Nephron progenitor cell (in vitro differentiated cells): ENCODE results near the gene RAMP1.

Experiments used
- DNase-seq: peaks from one replicate; pipeline ENCODE4 v3.0.0; 2021
- H3K27ac Mint-ChIP-seq: 2 replicates; pipeline ENCODE4 v1.8.0; 2021; ENCODE audit warnings: mild to moderate bottlenecking, moderate library complexity, mixed read lengths
- H3K27me3 Mint-ChIP-seq: 2 replicates; pipeline ENCODE4 v1.8.0; 2021; ENCODE audit warnings: mild to moderate bottlenecking, low read depth, mixed read lengths; ENCODE audit not compliant: poor library complexity
- H3K36me3 Mint-ChIP-seq: 2 replicates; pipeline ENCODE4 v1.8.0; 2021; ENCODE audit warnings: low read depth, mixed read lengths
- H3K4me1 Mint-ChIP-seq: 2 replicates; pipeline ENCODE4 v1.8.0; 2021; ENCODE audit warnings: mixed read lengths
- H3K4me3 Mint-ChIP-seq: 2 replicates; pipeline ENCODE4 v1.8.0; 2021; ENCODE audit warnings: mild to moderate bottlenecking, moderate library complexity, mixed read lengths
- H3K9me3 Mint-ChIP-seq: 2 replicates; pipeline ENCODE4 v1.8.0; 2021; ENCODE audit warnings: mild to moderate bottlenecking, moderate library complexity, mixed read lengths
- CTCF ChIP-seq: fragments of 200-600 bp; sonication (generic); IDR thresholded peaks from 2 replicates; pipeline ENCODE4 v1.5.0; 2021; ENCODE audit warnings: antibody characterized with exemption

RAMP1 gene

DNA sequence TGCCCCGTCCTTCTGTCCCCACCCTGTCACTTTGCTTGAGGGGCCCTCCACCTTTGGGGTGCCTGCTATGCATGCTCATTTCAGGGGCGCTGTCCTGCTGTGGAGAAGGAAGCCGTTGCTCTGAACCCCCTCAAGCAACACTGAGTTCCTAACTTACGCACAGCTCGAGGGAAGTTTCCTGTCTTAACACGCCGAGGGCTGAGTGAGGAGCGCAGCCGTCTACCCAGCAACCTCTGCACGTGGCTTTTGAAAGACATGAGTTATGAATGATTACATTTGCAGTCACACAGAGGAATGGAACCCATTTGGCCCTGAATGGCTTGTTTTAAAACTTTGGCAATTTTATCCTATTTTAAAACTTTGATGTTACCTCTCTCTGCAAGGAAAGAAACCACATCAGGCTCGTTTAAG is 14.0 kb downstream of the RAMP1 start:
- no peak for DNase-seq
- peaks cover 17% of the 10 kb centered on the region for H3K27me3 Mint-ChIP-seq
- H3K27ac Mint-ChIP-seq = no peak overlapping the region
- H3K4me1 Mint-ChIP-seq = peaks cover 24% of the 10 kb centered on the region
- no peak overlapping the region for H3K4me3 Mint-ChIP-seq
- H3K36me3 Mint-ChIP-seq = no peaks in the 10 kb centered on the region
- TF ChIP-seq CTCF = no peak
- no peaks in the 10 kb centered on the region for H3K9me3 Mint-ChIP-seq

DNA sequence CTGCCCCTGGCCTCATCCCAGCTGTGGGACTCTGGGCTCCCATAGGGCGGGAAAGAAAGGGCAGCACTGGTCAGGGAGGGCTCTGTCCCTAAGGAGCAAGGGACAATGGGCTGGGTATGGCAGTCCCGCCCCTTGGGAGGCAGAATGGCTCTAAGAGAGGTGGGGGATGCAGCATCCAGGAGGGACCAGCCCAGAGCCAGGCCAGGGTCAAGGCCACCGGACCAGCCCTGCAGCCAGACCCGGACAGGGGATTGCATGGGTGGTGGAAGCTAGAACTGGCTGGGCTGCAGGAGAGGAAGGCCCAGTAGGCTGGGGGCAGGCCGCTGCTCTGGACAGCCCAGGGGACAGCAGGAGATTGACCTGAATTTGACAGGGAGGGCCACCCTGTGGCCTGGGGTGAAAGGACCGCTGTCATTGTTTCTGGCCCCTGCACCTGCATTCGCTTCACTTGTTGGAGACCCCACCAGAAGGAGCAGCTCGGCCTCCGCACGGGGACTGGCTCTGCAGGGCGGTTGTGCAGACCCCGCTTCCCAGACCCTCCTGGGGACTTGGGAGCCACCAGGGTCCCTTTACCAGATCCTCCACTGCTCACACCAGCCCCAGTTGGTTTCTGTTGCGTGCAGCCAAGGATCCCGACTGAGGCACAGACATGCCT is 14.6 kb downstream of the RAMP1 start:
- no peak overlapping the region for H3K27ac Mint-ChIP-seq
- no peak overlapping the region for H3K4me3 Mint-ChIP-seq
- no peak for DNase-seq
- TF ChIP-seq CTCF = no peak
- H3K4me1 Mint-ChIP-seq = peaks cover 22% of the 10 kb centered on the region
- no peaks in the 10 kb centered on the region for H3K9me3 Mint-ChIP-seq
- H3K27me3 Mint-ChIP-seq = peaks cover 17% of the 10 kb centered on the region
- H3K36me3 Mint-ChIP-seq = no peaks in the 10 kb centered on the region

DNA sequence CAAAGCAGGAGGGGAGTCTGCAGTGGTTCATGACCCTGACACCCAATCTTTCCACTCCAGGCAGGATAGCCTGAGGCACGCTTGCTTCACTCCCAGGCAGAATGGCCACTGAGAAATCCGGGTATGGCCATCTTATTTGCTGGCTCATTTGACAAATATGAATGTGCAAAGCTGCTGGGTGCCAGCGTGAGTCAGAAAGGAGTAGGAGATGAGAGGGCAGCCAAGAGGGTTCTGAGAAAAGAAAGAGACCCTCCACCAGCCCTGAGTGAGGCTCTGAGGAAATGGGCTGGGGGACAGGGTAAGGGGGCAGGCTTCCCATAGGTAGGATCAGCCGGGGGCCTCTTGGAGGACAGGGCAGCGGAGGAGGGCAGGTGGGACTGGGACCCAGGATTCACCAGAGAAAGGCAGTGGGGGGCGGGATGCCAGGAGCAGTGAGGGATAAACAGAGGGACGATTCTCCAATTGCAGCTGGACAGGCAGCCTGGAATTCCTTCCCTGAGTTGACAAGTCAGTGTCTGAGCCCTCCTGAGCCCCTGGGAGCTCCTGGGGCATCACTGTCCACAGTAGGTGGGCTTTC is 15.2 kb downstream of the RAMP1 start:
- DNase-seq = no peak
- Mint-ChIP-seq H3K4me3 (no peak overlapping the region), H3K9me3 (no peaks in the 10 kb centered on the region), H3K27ac (no peak overlapping the region), H3K36me3 (no peaks in the 10 kb centered on the region), H3K4me1 (peaks cover 24% of the 10 kb centered on the region), H3K27me3 (peaks cover 17% of the 10 kb centered on the region)
- TF ChIP-seq CTCF = no peak

- Mint-ChIP-seq H3K9me3 (no peaks in the 10 kb centered on the region), H3K4me3 (no peak overlapping the region), H3K27ac (no peak overlapping the region), H3K36me3 (no peaks in the 10 kb centered on the region), H3K4me1 (peaks cover 21% of the 10 kb centered on the region), H3K27me3 (peaks cover 17% of the 10 kb centered on the region)
- TF ChIP-seq CTCF = no peak
- no peak for DNase-seq
Measured at GRCh38 chr2:237875256-237876060, 16.0 kb downstream of the RAMP1 start.

DNA sequence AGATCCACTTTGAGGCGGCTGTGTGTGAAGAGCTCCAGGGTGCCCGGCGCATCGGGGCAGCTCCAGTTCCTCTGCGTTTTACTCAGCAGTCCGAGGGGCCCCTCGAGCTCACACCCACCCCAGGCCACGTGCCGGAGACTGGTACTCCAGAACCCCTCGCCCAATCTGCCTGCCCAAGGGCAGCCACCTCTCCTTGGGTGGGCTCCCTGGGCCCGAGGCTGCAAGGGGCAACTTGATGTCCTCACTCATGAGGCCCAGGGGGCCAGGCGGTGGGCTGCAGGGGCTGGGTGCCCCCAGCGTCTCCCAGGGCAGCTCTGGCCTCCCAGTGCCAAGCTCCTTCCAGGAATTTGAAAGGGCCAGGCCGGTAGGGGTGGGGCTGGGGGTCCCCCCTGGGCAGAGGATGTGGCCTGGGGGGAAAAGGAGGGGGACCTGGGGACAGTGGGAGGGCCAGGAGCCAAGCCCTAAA is 16.7 kb downstream of the RAMP1 start:
- Mint-ChIP-seq H3K4me1 (peaks cover 15% of the 10 kb centered on the region), H3K4me3 (no peak overlapping the region), H3K9me3 (no peaks in the 10 kb centered on the region), H3K27ac (no peak overlapping the region), H3K27me3 (peaks cover 17% of the 10 kb centered on the region), H3K36me3 (no peaks in the 10 kb centered on the region)
- no peak for TF ChIP-seq CTCF
- no peak for DNase-seq
